HG02798 (cell line): Measurements from ENCODE around the gene NHSL2.

Source experiments
- ATAC-seq: cut with Tn5 transposase; IDR thresholded peaks from one replicate; pipeline ENCODE4 v1.9.1; 2021; ENCODE audit warnings: mild to moderate bottlenecking; ENCODE audit not compliant: unreplicated experiment, poor library complexity

Gene NHSL2

DNA sequence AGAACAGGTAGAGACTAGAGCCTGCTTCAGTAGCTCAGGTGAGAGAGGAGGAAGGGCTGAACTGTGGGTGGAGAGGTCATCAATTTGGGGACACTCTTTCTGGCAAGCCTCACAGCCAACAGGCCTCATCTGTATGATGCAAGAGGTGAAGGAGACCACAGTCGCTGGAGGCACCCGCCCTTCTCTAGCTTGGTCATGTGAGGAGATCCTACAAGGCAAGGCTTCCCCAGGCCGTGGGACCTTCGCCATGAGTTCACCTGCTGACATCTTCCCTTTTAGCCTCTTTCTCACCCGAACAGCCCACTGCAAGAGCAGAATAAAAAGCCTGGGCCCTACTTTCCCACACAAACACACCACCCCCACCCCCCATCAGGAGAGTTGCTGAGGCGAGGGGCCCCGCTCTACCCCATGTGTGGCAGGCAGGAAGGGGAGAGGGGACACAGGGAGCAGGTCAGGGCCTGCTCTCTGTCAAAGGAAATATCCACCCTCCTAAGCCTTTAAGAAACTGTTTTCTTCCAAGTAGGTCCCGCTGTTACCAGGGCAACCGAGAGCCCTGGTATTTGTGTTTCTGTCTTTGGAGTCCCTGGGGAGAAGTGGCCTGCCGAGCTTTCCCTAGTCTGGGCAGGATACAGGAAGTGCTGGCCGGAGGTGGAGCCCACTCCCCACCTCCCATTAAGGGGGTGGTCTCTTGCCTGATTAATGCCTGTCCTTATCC lies 213.0 kb downstream of the NHSL2 start:
- no peak for ATAC-seq

DNA sequence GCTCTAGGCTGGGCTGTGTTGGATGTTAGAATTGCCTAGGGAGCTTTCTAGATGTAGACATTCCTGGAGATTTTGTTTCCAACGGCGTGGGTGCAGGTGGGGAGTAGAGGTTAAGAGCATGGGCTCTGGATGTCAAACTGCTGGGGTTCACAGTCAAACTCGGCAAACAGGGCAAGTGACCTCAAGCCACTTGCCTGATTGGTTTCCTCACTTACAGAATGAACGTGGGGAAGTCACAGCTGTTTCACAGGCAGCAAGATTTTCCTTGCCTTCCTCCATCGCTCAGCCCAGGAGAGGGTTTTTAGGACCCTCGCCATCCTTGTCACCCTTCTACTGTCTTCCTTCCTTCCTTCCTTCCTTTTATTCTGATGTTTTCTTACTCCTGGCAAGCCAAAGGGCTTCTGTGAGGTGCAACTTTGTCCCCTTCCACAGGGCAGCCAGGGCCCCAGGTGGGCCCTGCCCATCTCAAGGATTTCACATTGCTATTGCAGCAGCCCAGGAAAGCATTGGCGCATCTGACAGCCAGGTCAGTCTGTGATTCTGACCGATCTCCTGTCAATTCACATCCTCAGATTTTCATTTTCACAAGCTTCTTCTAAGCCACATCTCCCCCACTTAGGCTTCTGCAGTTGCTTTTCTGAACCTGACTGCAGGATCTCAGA lies 214.0 kb downstream of the NHSL2 start:
- no peak for ATAC-seq

DNA sequence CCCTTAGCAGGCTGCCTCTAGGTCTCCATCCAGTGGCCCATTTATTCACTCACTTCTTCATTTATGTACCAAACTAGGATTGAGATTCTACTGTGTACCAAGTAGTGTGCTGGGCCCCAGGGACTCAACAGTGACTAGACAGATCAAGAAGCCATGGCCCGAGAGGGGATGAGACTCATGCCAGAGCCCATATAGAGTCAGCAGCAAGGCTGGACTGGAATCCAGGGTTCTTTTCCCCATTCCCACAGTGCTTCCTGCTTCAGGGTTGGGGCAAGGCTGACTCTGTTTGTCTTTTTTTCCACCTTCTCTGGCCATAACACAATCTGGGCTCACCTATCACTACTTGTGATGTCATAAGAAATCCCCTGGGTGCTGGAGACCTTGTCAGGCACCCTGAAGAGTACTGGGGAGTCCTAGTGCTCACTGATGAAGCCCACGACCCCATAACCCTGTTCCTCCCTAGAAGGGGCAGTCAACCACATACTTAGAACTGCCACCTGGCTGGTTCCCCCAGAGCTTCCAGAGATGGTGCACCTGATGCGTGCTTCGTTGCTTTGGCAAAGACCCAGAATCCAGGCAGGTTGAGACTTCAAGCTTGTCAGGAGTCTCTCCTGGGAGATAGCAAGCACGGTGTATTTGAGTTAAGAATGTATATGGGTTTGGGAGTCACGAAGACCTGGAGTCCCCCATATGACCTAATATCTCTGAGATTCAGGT lies 214.8 kb downstream of the NHSL2 start:
- ATAC-seq = no peak

DNA sequence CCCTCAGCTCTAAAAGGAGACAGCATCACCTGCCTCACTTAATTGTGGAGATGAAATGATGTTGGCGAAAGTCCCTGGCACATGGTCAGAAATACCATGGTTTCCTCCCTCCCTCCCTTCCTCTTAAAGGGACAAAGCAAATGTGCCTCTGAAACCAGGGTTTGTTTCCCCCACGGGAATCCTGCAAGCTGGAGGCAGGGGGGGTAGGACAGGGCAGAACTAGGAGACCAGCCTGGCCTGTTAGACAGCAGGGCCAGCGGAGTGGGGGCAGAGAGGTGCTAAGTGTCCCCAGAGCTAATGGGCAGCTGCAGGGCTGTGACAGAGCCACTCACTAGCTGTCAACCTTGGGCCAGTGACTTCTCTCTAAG lies 215.4 kb downstream of the NHSL2 start:
- no peak for ATAC-seq

DNA sequence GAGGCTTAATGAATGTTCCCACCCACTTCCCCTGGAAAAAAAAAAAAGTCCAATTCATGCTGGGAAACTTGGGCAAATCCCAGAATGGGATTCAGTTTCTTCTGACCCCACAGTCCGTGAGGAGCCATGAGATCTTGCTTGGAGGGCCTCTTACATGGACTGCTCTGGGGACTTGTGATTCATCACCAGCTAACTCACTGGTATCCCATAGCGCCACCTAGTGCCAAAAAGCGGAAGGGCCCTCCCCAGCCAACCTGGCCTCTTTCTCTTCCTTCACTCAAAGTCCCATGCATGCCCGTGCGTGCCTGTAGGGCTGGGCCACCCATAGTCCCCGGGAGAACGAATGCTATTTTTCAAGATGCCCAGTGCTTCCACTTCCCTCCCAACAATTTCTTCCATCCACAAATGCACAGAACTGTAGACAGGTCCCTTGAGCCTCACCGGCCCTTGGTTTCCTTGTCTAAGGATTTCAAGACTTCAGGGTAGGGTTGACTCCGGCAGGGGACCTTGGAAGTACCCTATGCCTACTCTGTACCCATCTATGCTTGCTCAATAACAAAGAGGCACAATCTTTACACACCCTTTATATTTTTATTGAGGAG lies 216.0 kb downstream of the NHSL2 start:
- ATAC-seq = peak; percentile 82

DNA sequence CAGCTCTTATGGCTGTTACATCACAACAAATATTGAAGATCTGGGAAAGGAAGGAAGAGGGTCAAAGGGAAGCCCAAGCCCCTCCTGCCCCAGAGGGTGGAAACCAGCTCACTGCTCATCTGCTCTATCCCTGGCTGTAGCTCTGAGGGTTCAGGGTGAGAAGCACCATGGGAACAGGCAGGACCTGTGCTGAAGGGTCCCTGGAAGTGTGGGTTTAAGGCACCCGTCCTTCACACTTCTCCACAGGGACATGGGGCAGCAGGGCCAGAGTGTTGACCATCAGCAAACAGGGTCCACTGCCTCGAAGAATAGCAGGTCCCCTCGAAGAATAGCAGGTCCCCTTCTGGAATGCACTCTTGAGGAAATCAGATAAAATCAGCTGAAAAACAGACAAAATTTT lies 216.7 kb downstream of the NHSL2 start:
- ATAC-seq = no peak

DNA sequence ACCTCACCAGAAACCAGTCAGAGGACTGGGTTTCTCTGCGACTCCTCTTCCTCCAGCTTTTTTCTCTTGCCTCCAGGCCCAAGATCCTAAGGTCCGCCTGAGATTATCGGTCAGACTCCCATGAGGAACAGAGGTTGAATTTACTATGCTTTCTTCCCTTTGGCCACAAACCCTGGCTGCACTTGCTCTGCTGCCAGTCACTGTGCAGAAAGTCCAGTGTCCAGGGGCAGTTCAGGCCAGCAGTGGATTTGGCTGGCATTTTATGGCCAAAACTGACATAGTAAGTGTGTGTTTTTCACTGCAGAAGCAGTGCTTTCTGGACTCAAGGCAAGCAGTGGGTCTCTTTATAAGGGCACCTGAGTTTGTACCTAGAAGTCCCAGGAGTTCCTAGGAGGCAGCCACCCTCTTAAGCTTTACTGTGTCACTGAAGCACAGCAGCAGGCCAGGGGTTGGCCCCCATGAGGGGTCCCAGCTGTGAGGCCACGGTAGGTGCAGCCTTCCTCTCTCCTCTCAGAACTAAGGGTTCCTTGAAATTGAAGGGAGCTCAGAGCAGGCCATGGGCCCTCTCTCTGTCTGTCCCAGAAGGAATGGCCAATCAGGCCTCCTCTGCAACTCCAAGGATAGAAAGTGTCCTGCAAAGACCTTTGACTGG lies 217.7 kb downstream of the NHSL2 start:
- ATAC-seq = no peak

DNA sequence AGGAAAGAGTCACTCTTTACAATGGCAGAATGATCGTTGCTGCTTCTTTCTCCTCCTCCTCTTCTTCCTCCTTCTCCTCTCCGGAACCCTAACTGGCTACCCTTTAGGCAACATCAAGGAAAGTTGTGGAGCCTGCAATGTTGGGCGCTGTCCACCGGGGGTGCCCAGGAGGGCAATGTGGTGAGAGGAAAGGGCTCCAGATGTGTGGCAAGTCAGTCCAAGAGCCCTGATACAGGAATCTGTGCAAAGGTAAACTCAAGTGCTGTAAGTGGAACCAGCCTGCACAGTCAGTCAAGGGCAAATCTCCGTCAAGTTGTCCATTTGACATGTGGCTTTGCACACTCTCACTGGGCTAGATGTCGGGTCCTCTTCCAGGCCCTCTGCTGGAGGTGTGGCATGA lies 218.2 kb downstream of the NHSL2 start:
- ATAC-seq = no peak

DNA sequence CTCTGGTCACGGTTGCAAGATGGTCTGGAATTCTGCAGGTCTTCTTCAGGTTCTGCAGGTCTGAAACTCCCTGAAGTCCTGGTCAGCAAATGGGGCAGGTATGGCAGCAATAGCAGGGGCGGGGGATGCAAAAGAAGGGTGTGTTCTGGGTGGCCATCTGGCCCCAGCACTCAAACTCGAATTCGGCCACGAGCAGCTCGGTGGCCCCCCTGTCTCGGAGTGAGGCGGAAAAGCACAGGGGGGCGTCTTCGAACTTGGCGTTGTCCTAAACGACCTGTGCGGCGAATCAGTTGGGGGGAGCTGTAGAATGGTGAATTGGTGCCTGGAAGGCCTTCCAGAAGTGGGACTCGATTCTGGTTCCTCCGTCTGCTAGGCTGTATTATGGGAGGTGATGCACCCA lies 219.0 kb downstream of the NHSL2 start:
- no peak for ATAC-seq

DNA sequence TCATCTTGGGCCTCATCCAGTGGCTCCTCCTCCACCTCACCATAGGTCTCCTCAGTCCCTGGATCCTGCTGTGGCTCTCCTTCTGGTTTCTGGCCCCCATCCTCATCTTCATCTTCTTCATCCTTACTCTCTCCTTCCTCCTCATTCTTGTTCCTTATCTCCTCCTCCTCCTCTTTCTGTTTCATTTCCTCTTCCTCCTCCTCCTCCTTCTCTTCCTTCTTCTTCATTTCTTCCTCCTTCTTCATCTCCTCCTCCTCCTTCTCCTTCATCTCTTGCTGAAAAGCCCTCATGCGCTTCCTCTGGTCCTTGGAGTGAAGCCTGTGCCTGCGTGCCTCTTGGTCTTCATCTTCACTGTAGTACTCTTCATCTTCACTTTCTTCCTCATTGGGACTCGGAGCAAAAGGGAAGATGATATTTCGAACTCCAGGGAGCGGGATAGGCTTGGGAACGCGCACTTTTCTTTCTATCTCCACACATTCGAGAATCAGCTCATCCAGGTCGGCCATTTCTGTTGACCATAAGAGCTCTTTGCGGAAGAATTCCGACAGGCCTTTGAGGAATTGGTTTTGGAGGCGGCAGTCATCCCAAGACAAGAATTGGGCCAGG lies 219.6 kb downstream of the NHSL2 start:
- ATAC-seq = no peak

DNA sequence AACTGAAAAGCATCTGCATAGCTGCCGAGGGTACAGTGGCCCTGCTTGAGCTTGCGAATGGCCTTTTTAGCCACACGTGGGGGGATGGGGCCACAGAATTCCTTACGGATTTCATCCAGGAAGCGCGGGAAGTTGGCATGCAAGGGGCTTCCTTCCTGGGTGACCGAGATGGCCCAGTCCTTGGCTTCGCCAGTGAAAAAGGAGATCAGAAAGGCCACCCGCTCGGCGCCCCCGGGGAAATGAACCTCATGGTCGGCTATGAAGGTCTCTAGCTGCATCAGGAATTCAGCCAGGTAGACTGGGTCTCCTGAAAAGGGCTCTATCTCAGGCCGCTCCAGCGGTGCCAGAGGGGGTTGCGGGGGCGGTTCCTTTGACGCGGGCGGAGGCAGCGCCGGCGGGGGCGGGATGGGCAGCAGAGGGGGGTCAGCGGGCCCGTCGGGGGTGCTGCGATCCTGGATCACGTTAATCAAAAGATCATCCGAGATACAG lies 220.2 kb downstream of the NHSL2 start:
- no peak for ATAC-seq

DNA sequence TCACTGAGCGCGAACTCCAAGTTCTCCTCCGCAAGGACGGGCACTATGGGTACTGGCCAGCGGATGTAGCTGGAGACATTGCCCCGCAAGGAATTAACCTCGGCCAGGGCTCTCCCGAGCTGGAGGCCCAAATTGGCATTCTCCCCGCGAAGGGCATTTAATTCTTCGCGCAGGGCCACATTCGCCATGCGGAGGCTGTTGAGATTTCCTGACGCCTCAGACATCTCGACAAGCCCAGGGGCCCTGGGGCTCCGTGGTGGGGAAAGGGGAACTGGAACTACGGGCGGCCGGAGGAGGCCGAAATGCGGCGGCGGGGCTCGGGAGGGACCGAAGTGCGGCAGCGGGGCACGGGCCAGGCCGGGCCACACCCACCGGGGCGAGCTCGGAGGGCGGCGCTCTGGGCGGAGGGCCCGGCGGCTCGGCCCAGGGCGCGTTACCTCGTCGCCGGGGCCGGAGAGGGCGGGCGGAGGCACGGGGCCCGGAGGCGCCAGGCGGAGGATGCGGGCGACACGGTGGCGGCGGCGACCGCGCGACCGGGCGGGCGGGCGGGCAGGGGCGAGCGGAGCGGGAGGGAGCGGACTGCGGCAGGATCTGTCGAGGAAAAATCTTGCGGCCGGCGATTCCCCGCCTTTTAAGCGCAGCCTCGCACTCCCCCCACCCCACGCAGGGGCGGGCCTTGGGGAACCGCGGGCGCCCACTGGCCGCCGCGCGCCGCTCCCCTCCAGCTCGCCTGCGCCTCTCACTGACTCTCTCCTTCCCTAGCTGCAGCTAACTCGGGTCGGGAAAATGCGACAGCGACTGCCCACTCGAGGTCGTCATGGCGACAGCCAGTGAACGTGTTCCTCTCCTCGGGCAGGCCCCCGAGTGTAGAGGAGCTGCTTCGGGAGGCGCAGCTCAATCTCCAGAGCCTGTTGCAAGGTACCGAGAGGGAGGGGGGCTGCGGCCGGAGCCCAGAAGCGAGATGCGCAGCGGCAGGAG lies 221.0 kb downstream of the NHSL2 start, which contains the start of gene RTL5:
TSS of gene RTL5 (minus strand) at position 599 of the 978 bp plus-strand sequence.
- peak; percentile 73 for ATAC-seq

DNA sequence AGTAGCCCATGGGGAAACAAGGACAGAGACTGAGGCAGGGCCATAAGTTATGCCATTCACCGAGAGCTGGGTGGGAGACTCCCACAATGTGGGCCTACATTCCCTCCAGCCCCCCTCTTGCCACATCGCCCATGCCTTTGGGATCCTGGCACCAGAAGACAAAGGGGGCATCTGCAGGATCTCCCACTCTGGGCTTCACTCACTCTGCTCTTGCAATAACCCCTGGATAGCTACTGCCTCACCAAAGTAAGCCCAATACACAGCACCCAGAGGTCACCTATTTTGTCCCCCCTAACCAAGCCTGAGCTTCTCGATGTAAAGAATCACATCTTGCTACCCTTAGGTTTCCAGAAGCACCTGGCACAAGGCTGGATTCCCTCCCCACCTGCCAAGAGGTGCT lies 221.8 kb downstream of the NHSL2 start:
- no peak for ATAC-seq

DNA sequence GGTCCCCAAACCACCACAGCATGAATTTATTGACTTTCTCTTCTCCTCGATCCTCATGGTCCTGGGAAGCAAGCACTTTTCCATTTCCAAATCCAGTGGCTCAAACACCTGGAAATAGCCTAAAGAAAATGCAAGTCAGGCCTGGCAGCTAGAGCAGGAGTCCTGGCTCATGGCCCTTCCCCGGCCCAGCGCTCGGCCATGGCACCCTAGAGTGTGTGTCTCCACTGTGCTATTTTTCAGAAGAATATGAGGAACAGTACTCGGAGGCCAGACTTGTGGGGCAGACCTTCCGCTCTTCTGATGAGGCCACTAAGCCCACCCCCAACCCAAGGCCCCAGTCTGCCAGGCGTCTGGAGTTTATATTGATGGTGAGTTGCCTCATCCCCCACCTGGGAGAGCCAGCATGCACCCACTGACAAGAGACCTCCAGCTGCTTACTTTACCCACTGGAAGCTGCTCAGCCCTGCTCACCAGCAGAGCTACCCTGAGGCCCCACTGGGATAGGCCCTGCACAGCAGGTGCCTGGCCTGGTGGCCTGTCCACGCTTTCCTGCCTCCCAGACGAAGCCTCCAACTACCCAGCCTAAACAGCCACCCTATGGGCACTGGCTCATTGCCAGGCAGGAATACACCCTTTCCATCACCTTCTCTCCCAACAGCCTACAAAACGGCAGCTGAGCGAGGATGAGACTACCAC lies 223.4 kb downstream of the NHSL2 start:
- ATAC-seq = no peak

DNA sequence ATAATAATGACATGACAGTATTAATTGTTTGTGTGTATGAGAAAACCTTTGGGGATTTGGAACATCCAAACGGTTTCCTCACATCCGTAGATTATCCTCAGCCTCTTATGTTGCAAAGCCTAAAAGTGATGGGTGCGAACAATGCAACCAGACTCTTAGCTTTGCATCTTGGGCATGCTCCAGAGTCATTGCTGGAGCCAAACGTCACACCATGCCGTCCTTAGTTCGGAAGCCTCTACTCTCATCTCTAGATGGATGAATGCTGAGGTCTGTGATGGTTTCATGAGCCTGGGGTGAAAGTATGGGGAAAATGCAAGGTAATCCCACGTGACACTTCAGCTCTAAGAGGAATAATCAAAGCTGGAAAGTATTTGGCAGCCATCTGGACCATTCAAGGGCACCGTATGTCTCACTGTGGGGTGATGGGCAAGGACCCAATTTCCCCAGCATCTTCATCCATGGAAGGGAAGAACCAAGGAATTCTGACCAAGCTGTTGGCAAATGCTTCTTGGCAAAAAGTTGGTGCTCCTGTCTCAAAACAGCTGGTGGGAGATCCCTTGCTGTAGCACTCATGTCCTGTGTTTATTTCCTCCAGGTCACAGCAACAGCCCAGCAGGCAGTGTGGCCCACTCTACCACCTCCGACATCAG lies 227.3 kb downstream of the NHSL2 start:
- no peak for ATAC-seq

DNA sequence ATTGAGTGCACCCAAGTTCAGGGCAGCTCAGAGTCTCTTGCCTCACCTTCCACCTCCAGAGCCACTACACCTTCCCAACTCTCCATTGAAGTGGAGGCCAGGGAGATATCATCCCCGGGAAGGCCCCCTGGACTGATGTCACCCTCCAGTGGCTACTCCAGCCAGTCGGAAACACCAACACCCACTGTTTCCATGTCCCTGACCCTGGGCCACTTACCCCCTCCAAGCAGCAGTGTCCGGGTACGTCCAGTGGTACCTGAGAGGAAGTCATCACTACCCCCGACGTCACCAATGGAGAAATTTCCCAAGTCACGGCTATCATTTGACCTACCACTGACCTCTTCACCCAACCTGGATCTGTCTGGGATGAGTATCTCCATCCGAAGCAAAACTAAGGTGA lies 228.9 kb downstream of the NHSL2 start:
- ATAC-seq = no peak

DNA sequence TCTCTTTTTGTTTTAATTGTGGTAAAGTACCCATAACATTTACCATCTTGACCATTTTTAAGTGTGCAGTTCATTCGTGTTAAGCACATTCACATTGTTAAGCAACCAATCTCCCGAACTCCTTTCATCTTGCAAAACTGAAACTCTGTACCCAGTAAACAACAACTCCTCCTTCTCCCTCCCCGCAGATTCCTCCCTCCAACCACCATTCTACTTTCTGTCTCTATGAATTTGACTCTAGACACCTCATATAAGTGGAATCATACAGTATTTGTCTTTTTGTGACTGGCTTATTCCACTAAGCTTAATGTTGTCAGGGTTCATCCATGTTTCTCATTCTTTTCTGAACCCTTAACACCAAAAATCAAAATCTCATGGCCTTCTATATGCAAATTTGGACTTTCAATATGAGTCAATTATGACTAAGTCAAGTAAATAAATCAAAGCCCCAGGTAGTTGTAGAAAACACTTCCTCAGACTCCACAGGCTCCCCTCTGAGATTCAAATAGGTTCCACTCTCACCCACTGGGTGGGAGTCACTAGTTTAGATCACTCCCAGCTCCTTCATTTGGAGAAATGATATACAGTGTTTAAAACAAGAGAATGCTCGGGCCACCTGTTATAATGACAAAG lies 230.8 kb downstream of the NHSL2 start:
- peak; percentile 70 for ATAC-seq
